A549 (cell line): ENCODE results near the gene ARHGEF16. TPM values are rescaled to one million over a fixed set of nuclear protein-coding genes. Genes with fewer than 3 reads are reported as not detected.

Experiments used
- ATAC-seq, 2 experiments: fragments of 200-7000 bp in 1 of 2; fragments of >200 bp in 1 of 2; cut with Nextera tagmentation in 1 of 2; cut with Tn5 transposase in 1 of 2; 3 replicates each; pipeline versions ENCODE4 v1.8.0 to v1.9.1; 2018 to 2020; ENCODE audit warnings: mild to moderate bottlenecking in 1 of 2, moderate library complexity in 1 of 2
- CTCF ChIA-PET: fragments of 300-600 bp; sonication (Branson Sonifier 250); formaldehyde crosslinking; extraction: SDS; loops from one replicate; lab custom pipeline; 2021; ENCODE audit warnings: antibody characterized with exemption, inconsistent platforms; lab: Yijun Ruan, JAX
- POLR2A ChIA-PET: fragments of 350-600 bp; formaldehyde crosslinking; extraction: SDS; loops from one replicate; lab custom pipeline; 2021; ENCODE audit warnings: antibody characterized with exemption, inconsistent platforms; lab: Yijun Ruan, JAX
- DNase-seq, 2 experiments: peaks; one replicate each; pipeline versions ENCODE4 v3.0.0 to v3.0.0-alpha.2; 2011 to 2016; ENCODE audit warnings: low read depth in 1 of 2, low spot score in 1 of 2
- FAIRE-seq: peaks from 2 replicates; lab custom pipeline; 2011; peaks lifted over from hg19 to GRCh38; lab: Jason Lieb, UNC
- H3K27ac ChIP-seq, 2 experiments: fragments of >200 bp; sonication (Bioruptor Twin); formaldehyde crosslinking; 3 replicates each; pipeline ENCODE4 v1.5.1; 2016 to 2017
- H3K4me1 ChIP-seq: fragments of >200 bp; sonication (Bioruptor Twin); formaldehyde crosslinking; 3 replicates; pipeline ENCODE4 v1.6.1; 2016
- H3K4me2 ChIP-seq: fragments of >200 bp; sonication (Bioruptor Twin); formaldehyde crosslinking; 3 replicates; pipeline ENCODE4 v1.6.1; 2016
- H3K4me3 ChIP-seq: fragments of >200 bp; sonication (Bioruptor Twin); formaldehyde crosslinking; 3 replicates; pipeline ENCODE4 v1.5.1; 2016
- H3K9me3 ChIP-seq: fragments of >200 bp; sonication (Bioruptor Twin); formaldehyde crosslinking; 3 replicates; pipeline ENCODE4 v1.6.1; 2016
- BHLHE40 ChIP-seq: IDR thresholded peaks from 2 replicates; pipeline ENCODE4 v1.6.1; 2012; ENCODE audit warnings: low read depth, low read length, inconsistent platforms
- CBX2 ChIP-seq: fragments of 200-600 bp; sonication (generic); IDR thresholded peaks from 2 replicates; pipeline ENCODE4 v1.6.1; 2016; ENCODE audit warnings: low read depth, mild to moderate bottlenecking, borderline replicate concordance
- CHD4 ChIP-seq: fragments of 200-600 bp; sonication (generic); IDR thresholded peaks from 2 replicates; pipeline ENCODE4 v1.6.1; 2016; ENCODE audit warnings: antibody characterized with exemption, mild to moderate bottlenecking, borderline replicate concordance
- CTCF ChIP-seq: fragments of >200 bp; sonication (Bioruptor Twin); formaldehyde crosslinking; IDR thresholded peaks from 3 replicates; pipeline ENCODE4 v1.5.1; 2016
- ELK1 ChIP-seq: fragments of 150-350 bp; IDR thresholded peaks from 2 replicates; pipeline ENCODE4 v1.6.1; 2014; ENCODE audit warnings: low read depth, mild to moderate bottlenecking, low read length
- EP300 ChIP-seq, 2 experiments: fragments of >200 bp; sonication (Bioruptor Twin); formaldehyde crosslinking; IDR thresholded peaks; 2 replicates in 1 of 2; 3 replicates in 1 of 2; pipeline ENCODE4 v1.6.1; 2016 to 2017
- ESRRA ChIP-seq: fragments of 150-350 bp; IDR thresholded peaks from 2 replicates; pipeline ENCODE4 v1.6.1; 2014; ENCODE audit warnings: mild to moderate bottlenecking, low read length, borderline replicate concordance
- HDAC2 ChIP-seq: fragments of 200-600 bp; sonication (generic); IDR thresholded peaks from 2 replicates; pipeline ENCODE4 v1.6.1; 2016
- HOXB13 ChIP-seq: fragments of 250-450 bp; sonication (Bioruptor Pico); IDR thresholded peaks from 2 replicates; pipeline ENCODE4 v1.5.0; 2020; ENCODE audit warnings: low read depth, mild to moderate bottlenecking, moderate library complexity
- MAFK ChIP-seq: fragments of 450-650 bp; IDR thresholded peaks from 2 replicates; pipeline ENCODE4 v1.6.1; 2014; ENCODE audit not compliant: partially characterized antibody
- MAZ ChIP-seq: fragments of 150-350 bp; IDR thresholded peaks from 2 replicates; pipeline ENCODE4 v1.6.1; 2014; ENCODE audit warnings: antibody characterized with exemption, low read depth, low read length, borderline replicate concordance
- NFE2L2 ChIP-seq: fragments of 150-350 bp; conservative IDR thresholded peaks from 2 replicates; pipeline ENCODE4 v1.6.1; 2014; ENCODE audit warnings: low read length
- RAD21 ChIP-seq, 2 experiments: fragments of >200 bp in 1 of 2; sonication (Bioruptor Twin) in 1 of 2; formaldehyde crosslinking in 1 of 2; IDR thresholded peaks in 1 of 2; conservative IDR thresholded peaks in 1 of 2; 2 replicates in 1 of 2; 3 replicates in 1 of 2; pipeline ENCODE4 v1.6.1; 2012 to 2018; ENCODE audit warnings: inconsistent platforms in 1 of 2
- RFX5 ChIP-seq: fragments of 450-650 bp; IDR thresholded peaks from 2 replicates; pipeline ENCODE4 v1.7.1; 2014; ENCODE audit warnings: antibody characterized with exemption, mild to moderate bottlenecking, moderate library complexity
- SMC3 ChIP-seq: fragments of >200 bp; sonication (Bioruptor Twin); formaldehyde crosslinking; IDR thresholded peaks from 3 replicates; pipeline ENCODE4 v1.6.1; 2018; ENCODE audit warnings: inconsistent platforms
- TFCP2L1 ChIP-seq: fragments of 250-450 bp; sonication (Bioruptor Pico); IDR thresholded peaks from 2 replicates; pipeline ENCODE4 v1.5.0; 2021; ENCODE audit warnings: mild to moderate bottlenecking
- WGBS: methylation state at CpG from one replicate; pipeline ENCODE4 v1.1.6; 2017; ENCODE audit errors: missing lambda C conversion rate; 5-methylcytosine and 5-hydroxymethylcytosine counted together
- polyA plus RNA-seq, 4 experiments: library from polyadenylated mRNA; depleted of rRNA in 3 of 4; stranded (reverse); fragments of >200 nt; fragmentation: RNase III in 1 of 4; extraction: RNeasy Plus Mini Kit Qiagen cat#74134 plus additional on column Dnase treatment in 1 of 4; gene quantifications; 2 replicates in 3 of 4; 3 replicates in 1 of 4; pipeline ENCODE4 v1.2.3, GENCODE V29; 2011 to 2017
- TF ChIP-seq, protein P1 (sequence below): fragments of >200 bp; sonication (Bioruptor Twin); formaldehyde crosslinking; IDR thresholded peaks from 2 replicates; pipeline ENCODE4 v1.6.1; 2016
- TF ChIP-seq, protein P2 (sequence below): IDR thresholded peaks from 2 replicates; pipeline ENCODE4 v1.6.1; 2012
- TF ChIP-seq, protein P3 (sequence below): fragments of >200 bp; sonication (Bioruptor Twin); formaldehyde crosslinking; IDR thresholded peaks from 3 replicates; pipeline ENCODE4 v1.6.1; 2016

Gene ARHGEF16
- polyA plus RNA-seq, 2 of the 4 experiments (the other 2 are of a cell fraction), result 1.4 to 3.2 TPM

GRCh38 chr1:3470650-3471355, 16.3 kb downstream of the ARHGEF16 start:
- H3K27ac ChIP-seq, result peak overlapping the region; percentile 60 to 85; a peak in 5 of 6 replicates
- CTCF ChIA-PET, result interaction anchor here (0.6 to 4.0 kb wide), 11 partner anchors 8 to 451 kb away, joined by 3 to 69 read pairs (median 4); partner anchors contain the start of gene ARHGEF16
- peak overlapping the region; percentile 45 for H3K4me2 ChIP-seq
- no peaks in the 10 kb centered on the region for H3K9me3 ChIP-seq
- POLR2A ChIA-PET, result interaction anchor here (0.8 kb wide), 1 partner anchor 14 kb away, joined by 3 read pairs; no protein-coding TSS in a partner anchor
- no peak overlapping the region for H3K4me3 ChIP-seq
- TF ChIP-seq, protein P1, sequence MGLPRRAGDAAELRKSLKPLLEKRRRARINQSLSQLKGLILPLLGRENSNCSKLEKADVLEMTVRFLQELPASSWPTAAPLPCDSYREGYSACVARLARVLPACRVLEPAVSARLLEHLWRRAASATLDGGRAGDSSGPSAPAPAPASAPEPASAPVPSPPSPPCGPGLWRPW, result no peak
- TF ChIP-seq ESRRA (no peak), CHD4 (no peak), NFE2L2 (no peak), MAFK (no peak), HOXB13 (no peak), SMC3 (no peak), HDAC2 (no peak), TFCP2L1 (CRISPR knock-in tag) (no peak), EP300 (IDR thresholded peaks at IDR 0.05) (no peak), MAZ (no peak), ELK1 (no peak)
- TF ChIP-seq, protein P2, sequence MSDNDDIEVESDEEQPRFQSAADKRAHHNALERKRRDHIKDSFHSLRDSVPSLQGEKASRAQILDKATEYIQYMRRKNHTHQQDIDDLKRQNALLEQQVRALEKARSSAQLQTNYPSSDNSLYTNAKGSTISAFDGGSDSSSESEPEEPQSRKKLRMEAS, result no peak
- FAIRE-seq, result no peak
- peak; percentile 2 to 31; a peak in 3 of 6 replicates for ATAC-seq
- DNase-seq, result no peak
- 77% methylated on average over 17 of the region's 22 CpGs for WGBS
- H3K4me1 ChIP-seq, result peaks cover 12% of the 10 kb centered on the region

DNA sequence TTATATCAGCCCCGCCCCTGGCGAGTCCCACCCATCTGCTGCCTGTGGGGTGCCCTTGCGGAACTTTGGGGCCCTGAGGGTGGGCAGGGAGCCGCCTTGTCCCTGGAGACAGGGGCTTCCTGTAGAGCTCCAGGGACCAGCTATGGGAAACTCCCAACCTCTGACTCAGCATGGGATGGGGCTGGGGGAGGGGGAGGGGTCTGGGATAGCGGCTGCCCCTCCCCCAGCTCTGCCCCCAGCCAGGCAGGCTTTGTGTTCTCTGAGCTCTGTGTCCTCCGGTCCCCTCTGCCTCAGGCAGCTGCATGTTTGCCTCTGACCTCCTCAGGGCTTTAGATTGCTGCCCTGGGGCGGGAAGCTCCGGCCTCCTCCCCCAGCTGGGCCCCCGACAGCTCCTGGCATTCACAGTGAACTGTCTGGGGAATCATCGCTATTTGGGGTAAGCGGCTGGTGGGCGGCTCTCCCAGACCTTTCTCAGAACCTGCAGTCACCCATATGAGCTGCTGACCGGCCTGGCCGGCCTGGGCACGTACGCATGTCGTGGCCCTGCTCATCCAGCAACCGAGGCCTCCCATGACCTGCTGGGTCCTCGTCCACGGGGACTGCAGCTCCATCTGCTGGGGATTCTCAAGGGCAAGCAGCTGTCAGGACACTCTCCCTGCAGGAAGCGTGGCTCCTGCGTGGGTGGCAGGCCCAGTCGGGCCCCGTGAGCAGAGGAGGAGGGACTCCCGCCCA, 17.1 kb downstream of the ARHGEF16 start:
- no peak for FAIRE-seq
- H3K4me2 ChIP-seq, result peak overlapping the region; percentile 45
- peaks cover 12% of the 10 kb centered on the region for H3K4me1 ChIP-seq
- no peak overlapping the region for H3K4me3 ChIP-seq
- ChIA-PET POLR2A (interaction anchor here (0.8 to 1.1 kb wide), 2 partner anchors 15 to 18 kb away, joined by 3 read pairs; no protein-coding TSS in a partner anchor), CTCF (interaction anchor here (0.6 to 4.0 kb wide), 16 partner anchors 9 to 473 kb away, joined by 3 to 69 read pairs (median 4); partner anchors contain the start of gene ARHGEF16)
- H3K9me3 ChIP-seq, result no peaks in the 10 kb centered on the region
- TF ChIP-seq CTCF (peak; percentile 33), RFX5 (no peak), CBX2 (no peak), BHLHE40 (no peak), SMC3 (peak; percentile 18; the same call in 1 of the 3 replicates), RAD21 (conservative IDR thresholded peaks at IDR 0.05 in 1 of 2, IDR thresholded peaks at IDR 0.05 in 1 of 2) (peak in 1 of 2 experiments; percentile 35; a peak in 2 of 5 replicates)
- TF ChIP-seq, protein P2, result peak; percentile 30; the same call in 1 of the 2 replicates
- TF ChIP-seq, protein P3, sequence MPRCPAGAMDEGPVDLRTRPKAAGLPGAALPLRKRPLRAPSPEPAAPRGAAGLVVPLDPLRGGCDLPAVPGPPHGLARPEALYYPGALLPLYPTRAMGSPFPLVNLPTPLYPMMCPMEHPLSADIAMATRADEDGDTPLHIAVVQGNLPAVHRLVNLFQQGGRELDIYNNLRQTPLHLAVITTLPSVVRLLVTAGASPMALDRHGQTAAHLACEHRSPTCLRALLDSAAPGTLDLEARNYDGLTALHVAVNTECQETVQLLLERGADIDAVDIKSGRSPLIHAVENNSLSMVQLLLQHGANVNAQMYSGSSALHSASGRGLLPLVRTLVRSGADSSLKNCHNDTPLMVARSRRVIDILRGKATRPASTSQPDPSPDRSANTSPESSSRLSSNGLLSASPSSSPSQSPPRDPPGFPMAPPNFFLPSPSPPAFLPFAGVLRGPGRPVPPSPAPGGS, result no peak
- WGBS, result 46% methylated on average over 6 of the region's 25 CpGs
- peak overlapping the region; percentile 60 to 85; a peak in 5 of 6 replicates for H3K27ac ChIP-seq
- peak; percentile 28 to 52 for DNase-seq
- ATAC-seq, result peak; percentile 62 to 78; a peak in 5 of 6 replicates
